NCI-H82 (cell line): ENCODE measurements around the gene IL18RAP.

Source experiments
- DNase-seq: peaks from one replicate; lab custom pipeline; 2025; lab: John Stamatoyannopoulos, UW

Gene IL18RAP

DNA sequence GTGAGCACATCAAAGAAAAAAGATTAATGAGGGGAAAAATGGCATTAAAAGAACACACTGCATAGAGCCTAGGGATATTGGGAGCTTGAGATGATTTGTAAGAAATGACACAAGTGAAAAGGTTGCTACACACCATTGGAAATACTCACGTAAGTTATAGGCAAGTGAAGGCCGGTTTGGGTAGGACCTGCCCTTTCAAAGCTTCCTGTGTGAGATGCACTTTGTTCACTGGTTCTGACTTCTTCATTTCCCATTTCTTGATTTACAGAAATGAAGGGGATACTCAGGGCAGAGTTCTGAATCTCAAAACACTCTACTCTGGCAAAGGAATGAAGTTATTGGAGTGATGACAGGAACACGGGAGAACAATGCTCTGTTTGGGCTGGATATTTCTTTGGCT lies at the start of gene IL18RAP:
IL18RAP (plus strand) TSS at position 251 of the 400 bp plus-strand sequence; CDS start at position 369, 118 bp downstream.
- DNase-seq: no peak

DNA sequence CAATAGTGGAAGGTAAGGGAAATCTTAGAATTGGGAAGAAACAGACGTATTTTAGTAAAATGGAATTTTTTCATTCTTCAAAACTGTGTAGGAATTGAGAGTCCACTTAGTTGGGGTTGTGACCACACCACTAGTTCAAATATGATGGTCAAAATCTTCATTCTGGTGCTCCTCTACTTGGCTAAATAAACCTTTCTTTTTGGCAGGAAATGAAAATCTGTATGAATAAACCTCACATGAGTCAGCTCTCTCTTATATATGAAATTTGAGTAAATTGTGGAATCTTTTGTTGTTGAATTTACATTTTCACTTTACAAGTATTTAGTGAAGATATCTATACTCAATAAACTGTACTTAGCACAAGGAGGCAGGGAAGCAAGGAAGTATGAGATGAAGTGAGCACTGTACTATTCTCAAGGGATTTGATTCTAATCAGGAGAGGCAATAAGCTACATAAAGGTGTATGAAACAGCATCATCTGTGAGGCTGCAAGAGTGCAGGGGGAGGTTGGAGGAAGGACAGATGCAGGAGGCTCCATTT lies 46.8 kb upstream of the IL18RAP start:
- DNase-seq: no peak

DNA sequence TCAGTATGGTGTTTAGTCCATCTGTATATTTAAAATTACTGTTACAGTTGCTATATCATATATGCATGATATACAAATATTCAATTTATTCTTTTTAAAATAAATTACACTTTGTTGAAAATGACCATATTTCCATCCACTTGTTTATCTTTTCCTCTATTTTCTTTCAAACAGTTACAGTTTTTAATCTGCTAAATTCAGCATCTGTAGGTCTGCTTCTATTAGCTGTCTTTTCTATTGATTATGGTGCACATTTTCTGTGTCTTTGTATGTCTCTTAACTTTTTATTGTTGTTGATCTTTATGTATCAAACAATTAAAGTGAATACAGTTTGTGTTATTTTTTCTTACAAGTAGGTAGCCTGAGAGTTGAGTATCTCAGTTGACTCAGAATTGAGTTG lies 39.2 kb upstream of the IL18RAP start:
- no peak for DNase-seq

GRCh38 chr2:102385522-102385921 lies 37.4 kb upstream of the IL18RAP start:
- no peak for DNase-seq

DNA sequence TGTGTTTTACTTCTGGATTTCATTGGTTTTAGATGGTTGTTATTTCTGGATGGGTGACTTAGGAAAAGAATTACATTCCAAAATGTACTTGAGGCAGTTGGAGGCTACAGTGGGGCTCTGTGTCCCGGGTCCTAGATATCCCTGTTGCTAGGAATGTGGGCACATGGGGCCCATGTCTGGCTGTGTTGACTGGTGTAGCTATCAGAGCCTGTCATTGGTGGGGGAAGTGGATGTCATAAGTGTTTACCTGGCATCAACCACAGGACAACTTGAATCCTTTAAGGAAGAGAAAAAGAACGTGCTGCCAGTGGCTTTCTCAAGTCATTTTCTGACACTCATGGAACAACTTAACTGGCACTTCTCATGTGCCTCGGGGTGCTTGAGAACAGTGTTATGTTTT lies 37.0 kb upstream of the IL18RAP start:
- no peak for DNase-seq

DNA sequence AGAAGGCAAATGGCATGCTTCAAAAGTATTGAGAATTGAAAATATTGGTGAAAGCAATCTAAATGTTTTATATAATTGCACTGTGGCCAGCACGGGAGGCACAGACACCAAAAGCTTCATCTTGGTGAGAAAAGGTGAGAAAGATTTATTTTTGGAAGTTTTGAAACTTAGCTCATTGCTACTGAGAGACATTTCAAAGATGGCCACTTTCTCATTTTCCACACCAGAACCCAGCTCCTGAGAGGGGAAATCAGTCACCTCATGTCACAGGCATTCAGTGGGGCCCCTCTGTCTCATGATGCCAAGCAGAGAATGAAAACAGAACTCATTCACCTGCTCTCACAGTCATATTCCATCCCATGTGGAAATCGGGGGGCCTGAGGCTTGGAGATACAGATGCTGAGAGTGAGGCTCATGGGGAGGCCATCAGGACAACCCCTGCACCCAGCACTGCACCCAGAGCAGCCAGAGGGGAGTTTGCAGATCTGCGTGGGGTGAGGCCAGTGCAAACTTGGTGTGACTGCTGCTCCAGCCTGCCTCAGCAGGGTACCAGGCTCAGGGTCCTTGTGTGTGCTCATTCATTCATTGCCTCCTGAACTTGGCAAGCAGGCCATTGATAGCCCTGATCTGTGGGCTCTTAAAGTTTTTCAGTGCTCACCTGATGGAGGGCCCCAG lies 36.0 kb upstream of the IL18RAP start:
- DNase-seq: no peak

GRCh38 chr2:102387763-102388546 lies 35.0 kb upstream of the IL18RAP start:
- DNase-seq: no peak

GRCh38 chr2:102391565-102391964 lies 31.4 kb upstream of the IL18RAP start:
- no peak for DNase-seq

DNA sequence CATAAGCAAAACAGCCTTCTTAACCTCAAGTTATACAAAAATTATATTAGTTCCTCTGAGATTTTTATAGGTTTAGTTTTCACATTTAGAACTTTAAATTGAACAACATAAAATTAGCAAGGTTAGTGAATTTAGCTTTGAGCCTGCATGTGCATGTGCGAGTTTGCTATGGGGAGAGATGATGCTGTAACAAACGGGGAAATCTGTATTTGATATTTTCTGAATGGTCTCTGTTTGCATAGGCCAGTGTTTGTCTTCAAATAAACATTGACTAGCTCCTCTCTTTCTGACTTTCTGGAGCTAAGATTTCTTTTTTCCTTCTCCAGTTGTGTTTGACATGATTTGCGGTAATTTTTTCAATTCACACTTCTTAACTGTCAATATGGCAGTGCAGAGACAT lies 30.9 kb upstream of the IL18RAP start:
- no peak for DNase-seq

DNA sequence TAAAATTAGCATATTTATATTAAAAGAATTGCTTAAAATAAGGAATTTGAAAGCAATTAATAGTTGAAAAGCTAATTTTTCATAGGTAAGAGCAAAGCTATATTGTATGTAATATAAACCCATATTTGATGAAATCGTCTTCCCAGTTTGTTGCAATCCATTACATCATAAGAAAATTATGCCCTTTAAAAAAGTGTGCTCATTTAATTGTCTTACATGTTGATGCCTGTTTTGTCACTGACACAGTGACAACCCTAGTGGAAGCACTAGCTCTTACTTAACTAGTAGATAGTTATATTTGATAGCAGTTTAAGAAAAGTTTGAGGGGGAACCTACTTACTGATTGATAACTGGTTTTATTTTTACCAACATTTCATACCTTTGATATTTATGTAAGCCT lies 30.0 kb upstream of the IL18RAP start:
- no peak for DNase-seq

GRCh38 chr2:102396012-102396411 lies 26.9 kb upstream of the IL18RAP start:
- no peak for DNase-seq

GRCh38 chr2:102397209-102397608 lies 25.8 kb upstream of the IL18RAP start:
- DNase-seq: no peak

- no peak for DNase-seq
Measured at GRCh38 chr2:102399499-102400141, 23.3 kb upstream of the IL18RAP start.

DNA sequence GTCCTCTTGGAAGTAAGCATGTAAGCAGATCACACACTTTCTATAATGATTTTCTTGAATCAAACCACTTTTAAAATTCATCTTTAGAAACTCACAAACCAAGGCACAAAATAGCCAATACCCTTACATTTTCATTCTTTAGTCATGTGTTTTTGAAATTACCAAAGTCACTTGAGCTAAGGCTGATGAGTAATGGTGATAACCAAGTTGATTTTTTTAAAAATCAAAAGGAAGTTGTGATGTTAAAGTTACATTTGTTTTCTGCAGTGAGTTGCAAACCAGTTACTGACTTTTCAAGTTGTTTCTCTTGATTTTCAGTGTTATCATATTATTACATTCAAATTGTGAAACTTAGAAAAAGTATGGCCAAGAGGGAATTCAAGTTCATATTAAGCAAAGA lies 21.5 kb upstream of the IL18RAP start:
- no peak for DNase-seq

DNA sequence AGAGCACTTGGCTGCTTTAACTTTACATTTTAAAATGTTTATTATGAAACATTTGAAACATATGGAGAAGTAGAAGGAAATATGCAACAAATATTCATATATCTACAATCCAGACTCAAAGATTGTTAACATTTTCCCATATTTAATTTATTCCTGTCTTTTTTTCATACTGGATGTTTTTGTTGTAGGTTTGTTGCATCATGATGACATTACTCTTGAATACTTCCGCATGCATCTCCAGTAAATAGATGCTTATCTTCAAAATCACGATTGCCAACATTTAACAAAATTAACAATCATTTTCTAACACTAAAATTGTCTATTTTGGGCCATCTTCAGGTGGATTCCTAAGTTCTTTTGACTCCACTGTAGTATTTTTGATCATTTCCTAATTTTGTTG lies 21.1 kb upstream of the IL18RAP start:
- DNase-seq: no peak

DNA sequence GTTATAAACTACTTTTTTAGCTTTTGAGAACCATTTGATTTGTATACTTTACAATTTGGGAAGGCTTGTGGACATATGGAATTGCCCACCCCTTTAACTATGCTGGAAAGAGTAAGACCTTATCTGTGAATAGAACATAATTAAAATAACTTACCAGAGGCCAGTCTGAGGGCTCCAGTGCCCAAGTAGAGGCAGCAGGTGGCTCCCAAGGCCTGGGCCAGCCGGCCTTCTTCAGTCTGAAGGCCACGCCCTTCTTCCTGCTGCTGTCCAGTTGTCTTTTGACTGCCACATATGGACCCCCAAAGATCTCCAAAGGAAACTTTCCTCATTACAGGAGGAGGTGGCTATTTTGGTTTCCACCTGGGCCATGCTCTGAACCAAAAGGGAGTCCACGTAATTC lies 12.0 kb upstream of the IL18RAP start:
- no peak for DNase-seq

GRCh38 chr2:102412199-102412598 lies 10.8 kb upstream of the IL18RAP start:
- DNase-seq: no peak

- DNase-seq: no peak
Measured at GRCh38 chr2:102417946-102418345, 5.0 kb upstream of the IL18RAP start.

- DNase-seq: no peak
Measured at GRCh38 chr2:102418421-102418961, 4.5 kb upstream of the IL18RAP start.

GRCh38 chr2:102420290-102420689 lies 2.7 kb upstream of the IL18RAP start:
- DNase-seq: no peak

DNA sequence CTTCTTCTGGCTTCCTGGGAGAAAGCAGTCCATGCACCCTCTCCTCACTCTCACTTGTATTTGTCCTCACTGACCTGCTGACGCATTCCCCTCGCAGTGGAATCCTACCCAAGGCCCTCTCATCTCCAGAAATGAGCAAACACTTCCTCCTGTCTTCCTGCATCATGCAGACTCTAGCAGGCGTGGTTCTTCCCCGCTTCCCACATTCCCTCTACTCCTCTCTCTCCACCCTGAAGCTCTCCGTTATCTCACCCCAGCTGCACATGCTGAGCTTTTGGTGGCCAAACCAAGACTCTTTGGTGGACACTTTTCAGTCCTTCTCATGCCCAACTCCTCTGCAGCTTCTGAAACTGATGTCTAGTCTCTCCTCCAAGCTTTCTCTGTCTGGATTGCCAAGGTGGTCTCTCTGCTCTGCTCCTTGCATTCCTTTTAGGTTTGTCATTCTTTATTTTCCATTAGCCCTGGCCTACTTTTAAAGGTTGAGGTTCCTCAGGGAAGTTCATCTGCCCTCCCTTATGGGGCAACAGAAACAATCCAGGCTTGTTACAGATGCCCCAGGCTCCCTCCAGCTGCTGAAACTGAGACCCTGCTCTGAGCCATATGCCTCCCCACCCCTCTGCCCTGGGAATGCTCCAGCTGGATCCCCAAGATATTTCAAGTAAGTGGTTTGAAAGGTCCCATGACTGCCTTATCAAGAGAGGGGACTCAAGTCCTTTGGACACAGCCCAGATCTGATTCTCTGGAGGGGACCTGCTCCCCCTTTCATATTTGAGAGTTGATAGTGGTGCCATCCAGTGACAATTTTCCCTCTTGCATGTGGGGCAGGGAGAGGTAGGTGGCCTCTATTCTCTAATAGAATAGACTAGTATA lies 835 bp upstream of the IL18RAP start:
- no peak for DNase-seq

DNA sequence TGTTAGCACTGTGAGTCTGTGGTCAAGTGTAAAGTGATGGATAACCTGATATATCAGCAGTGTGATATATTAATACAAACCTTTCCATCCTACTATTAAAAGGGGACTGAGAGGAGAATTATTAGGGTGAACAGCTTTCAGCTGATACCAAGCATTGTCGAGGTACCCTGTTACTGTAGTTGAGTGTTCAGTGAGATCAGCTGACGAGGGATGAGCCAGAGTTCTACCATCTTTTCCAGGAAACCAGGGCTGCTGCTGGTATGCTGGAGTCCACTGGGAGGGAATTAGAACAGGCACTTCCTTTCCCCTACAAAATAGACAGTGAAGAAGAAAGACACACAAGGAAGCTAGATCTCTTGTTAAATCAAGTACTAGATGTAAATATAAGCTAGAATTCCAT lies 408 bp downstream of the IL18RAP start:
- DNase-seq: no peak
